Colon (tissue), 2 donors: ENCODE results near the gene CCDC70.
"Not testable (repeated sequence)": the region's sequence is repeated elsewhere in the genome, so short reads cannot be mapped to it uniquely, and the experiment has no call there.

Experiments
- FAIRE-seq: peaks from 2 replicates; lab custom pipeline; 2012; peaks lifted over from hg19 to GRCh38; lab: Jason Lieb, UNC
- donor health status: control.
- donor health status: control.

CCDC70 gene

GRCh38 chr13:51861723-51862300 is at the start of gene CCDC70:
CCDC70 (plus strand) TSS chr13:51861969; CDS start chr13:51865412, 3,443 bp downstream.
- FAIRE-seq: no peak

- FAIRE-seq: no peak
Observed at GRCh38 chr13:51814071-51814470, 47.7 kb upstream of the CCDC70 start.

GRCh38 chr13:51814825-51815650 is 46.7 kb upstream of the CCDC70 start:
- FAIRE-seq: no peak

DNA sequence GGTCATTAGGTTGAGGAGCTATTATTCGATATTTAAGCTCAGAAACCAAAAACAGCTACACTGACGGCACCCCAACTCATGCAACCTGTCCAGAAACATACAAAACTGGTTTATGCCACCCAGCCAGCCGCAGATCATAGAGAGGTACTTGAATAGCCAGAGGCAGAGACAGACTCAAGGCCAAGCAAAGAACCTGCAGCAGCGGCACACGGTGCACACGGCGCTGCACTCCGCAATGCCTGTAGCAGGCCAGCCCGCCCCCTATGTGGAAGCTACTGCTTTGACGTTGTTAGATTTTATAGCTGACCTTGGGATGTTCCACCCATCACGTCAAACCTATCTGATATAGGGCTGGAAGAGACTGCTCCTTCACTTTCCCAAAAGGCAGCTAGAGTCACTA is 45.9 kb upstream of the CCDC70 start:
- FAIRE-seq: no peak

DNA sequence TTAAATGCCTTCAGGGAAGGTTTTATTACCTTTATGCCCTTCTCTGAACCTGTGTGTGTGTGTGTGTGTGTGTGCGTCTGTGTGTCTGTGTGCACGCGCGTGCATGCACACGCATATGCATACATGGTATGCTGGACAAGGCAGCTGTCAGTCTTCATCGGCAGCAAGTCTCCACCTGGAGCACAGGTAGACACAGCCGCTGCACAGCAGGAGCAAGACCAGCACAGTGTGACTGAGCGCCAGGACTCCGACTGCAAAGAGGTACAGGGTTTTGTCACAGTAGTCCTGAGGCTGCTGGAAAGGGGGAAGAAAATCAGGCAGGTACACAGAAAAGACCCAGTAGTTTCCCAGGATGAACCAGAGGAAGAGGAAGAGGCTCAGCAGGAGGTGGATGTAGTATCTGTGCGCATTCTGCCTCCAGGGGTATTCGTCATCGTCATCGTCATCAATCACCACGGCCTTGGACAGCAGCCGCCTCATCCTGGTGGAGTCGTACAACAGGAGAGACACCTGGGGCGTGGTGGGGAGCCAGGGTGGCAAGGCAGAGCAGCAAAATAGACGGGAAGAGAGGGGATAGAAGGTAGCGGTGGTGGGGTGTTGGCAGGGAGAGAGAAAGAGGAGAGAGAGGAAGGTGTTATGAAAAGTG is 45.0 kb upstream of the CCDC70 start:
- FAIRE-seq: no peak

DNA sequence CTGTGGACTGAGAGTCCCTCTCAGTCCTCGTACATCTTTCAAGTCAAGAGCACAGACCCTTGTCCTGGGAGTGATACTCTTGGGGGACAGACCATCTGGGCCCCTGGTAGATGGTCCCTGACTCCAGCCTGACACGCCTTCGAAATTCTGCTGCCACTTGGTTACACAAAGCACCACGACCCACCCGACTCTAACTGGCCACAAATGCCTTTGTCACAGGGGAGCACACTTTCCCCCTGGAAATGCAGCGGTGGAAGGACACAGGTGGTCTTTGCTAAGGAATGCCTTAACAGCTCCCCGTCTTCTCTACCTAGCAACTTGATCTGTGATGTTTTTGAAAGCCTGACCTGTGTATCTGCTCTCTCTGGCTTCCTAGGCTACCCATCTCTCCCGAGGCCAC is 44.1 kb upstream of the CCDC70 start:
- FAIRE-seq: no peak

- FAIRE-seq: no peak
Observed at GRCh38 chr13:51818276-51818675, 43.5 kb upstream of the CCDC70 start.

GRCh38 chr13:51818781-51819511 is 42.8 kb upstream of the CCDC70 start:
- no peak for FAIRE-seq

DNA sequence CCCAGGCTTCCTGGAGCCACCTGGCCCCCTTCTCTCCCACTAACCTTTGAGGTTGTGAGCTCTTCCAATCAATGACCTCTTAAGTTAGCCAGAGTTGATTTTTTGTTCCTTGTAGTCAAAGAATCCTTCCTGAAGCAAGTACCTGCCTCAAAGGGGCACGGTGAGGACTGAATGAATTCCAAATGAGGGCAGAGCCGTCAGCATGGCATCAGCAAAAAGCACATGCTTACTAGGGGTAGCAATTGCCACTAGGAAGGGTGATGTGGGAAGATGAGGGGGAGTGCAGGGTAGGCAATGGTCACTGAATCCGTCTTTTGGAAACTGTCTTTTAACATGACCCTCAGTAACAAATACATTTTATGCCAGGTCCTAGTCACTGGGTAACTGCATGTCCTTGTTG is 42.2 kb upstream of the CCDC70 start:
- no peak for FAIRE-seq

GRCh38 chr13:51820016-51820597 is 41.7 kb upstream of the CCDC70 start:
- FAIRE-seq: no peak

DNA sequence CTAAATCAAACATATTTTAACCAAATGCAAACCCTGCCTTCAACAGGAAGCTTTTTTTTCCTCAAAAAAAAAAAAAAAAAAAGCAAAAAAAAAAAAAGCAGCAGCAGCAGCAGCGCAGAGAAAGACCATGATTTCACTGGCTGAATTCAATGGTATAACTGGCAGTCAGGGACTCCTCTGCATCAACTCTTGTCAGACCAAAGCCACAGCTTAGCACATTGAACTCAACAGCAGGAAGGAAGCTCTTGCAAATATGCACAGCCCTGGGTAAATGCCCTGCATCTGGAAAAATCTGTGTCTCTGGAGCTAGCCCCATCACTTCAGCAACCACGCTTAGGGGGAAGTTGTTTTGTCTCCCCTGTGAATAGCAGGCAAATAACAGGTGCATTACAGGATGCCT is 40.2 kb upstream of the CCDC70 start:
- no peak for FAIRE-seq

DNA sequence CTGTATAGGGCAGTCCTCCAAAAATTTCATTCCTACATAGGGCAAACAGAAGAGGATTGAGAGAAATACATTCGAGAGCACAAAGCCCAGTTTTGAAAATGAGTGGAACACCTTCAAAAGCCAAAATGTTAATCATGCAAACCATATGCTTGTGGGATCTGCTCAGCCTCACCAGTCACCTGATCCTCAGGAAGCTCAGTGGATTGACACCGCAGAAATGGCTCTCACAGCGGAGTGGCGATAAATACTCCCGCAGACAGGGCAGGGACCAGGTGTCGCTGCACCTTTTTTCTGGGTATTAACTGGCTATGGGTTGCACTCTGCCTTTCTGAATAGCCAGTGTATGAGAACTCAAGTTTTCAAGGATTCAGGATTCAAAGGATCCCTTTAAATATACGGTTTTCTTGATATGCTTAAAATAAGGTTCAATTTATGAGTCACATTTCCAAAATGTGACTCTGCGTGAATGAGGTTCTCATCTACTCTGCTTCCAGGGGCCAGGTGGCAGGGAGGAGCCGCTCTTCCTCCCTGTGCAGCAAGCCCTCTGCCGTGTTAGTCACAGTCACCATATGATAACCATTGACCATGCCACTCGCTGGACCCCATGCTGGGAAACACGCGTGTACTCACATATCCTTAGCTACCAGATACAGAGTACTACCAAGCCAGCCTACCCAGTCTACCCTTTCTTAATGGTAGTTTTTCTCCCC is 39.5 kb upstream of the CCDC70 start:
- no peak for FAIRE-seq

DNA sequence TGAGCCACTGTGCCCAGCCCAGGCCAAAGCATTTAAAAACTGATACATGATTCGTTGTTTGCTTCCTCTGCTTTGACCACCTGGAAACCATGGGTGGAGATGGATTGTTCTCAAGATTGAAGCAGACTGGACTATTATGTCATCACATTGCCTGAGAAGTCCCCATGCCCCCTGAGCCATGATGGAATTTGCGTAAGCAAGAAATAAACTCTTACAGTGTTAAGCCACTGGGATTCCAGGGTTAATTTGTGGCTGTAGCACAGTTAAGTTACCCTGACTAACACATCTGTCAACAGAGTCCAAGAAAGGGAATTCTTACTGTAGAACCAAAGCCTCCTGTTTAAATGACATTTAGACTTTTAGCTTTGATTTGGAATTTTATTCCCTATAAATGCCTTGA is 38.4 kb upstream of the CCDC70 start:
- FAIRE-seq: no peak

DNA sequence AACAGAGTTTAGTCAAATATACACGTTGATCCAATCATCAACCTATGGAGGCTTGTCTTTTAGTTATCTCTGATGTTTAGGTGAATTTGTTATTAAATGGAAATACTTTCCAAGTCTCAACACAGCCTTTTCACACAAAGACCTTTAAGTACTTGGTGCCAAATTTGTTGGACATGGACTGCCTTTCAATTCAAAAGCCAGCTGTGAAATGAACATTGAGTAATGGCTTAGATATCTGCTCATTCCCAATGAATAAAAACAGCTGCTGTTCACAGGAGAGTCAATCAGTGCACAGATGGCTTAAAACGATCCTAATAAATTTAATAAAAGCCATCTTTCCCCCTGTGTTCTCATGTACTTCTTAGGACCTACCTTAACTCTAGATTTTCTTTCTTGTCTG is 37.9 kb upstream of the CCDC70 start:
- FAIRE-seq: no peak

GRCh38 chr13:51824712-51825111 is 37.1 kb upstream of the CCDC70 start:
- FAIRE-seq: not testable (repeated sequence)

GRCh38 chr13:51825165-51825592 is 36.6 kb upstream of the CCDC70 start:
- FAIRE-seq: no peak

- FAIRE-seq: no peak
Observed at GRCh38 chr13:51825681-51826254, 36.0 kb upstream of the CCDC70 start.

DNA sequence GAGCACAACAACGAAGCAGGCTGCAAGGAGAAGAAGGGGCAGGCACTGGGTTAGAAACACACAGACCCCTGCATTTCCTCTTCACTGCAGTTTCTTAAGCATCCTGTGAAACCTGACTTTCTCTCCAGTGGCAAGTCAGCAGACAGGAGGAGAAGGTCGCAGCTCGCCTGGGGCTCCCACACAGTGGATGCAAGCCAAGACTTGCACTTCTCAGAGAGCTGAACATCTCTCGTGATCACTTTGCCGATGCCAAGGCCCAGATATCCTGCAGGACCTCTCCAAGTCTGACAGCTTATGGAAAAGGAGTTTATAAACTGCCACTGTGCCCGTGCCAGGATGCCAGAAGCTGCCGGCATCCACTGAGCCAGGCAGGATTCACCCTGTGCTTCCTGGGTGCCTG is 35.2 kb upstream of the CCDC70 start:
- FAIRE-seq: no peak

DNA sequence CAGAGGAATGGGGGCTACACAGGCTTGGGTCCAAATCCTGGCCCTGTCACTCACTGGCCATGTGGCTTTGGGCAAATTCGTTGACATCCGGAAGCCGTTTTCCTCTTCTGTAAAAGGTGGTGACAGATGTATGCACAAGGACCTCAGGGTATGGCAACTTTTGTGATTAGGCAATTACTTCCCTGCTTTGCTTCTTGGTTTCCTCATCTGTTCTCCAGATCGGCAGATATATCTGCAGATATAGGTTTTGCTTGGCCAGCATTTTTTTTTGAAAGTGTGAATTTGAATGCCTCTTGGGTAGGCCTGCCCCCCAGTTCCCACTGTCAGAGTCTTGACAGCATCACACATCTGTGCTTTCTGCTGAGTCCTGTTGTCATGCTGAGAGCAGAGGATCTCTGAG is 34.5 kb upstream of the CCDC70 start:
- no peak for FAIRE-seq

DNA sequence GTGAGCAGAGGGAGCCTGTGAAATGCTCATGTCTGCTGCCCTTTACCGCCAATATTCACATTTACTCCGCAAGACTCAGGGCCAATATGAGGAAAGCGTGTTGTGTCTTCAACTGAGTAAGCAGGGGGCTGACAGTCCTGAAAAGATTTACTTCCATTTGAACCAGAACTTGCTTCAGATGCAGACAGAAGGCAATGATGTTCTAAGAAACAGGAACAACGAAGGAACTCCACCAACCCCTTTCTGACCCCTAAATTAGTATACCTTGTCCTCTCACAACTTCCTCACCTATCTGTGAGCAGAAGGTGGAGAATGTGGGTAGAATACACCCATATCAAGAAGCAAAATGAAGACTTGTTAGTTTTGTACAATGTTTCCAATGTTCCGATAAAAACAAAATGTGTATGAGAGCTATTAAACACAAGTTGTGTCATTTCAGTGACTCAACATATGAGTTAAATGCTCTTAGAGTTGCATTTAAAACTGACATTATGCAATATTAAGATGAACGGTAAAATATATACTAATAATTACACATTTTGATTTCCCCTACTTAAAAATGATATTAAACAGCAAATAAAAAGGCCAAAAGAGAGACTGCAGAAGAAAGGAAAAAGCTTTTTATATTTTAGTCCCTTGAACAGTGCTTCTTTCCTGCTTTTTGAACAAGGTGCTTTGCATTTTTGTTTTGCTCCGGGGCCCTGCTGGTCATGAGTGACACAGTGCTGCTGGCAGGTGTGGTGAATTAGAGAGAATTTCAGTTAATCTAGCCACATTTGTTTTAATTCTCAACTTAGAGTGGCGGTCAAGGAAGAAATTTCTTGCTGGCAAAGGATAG is 32.8 kb upstream of the CCDC70 start:
- no peak for FAIRE-seq

- FAIRE-seq: no peak
Observed at GRCh38 chr13:51829568-51829899, 32.2 kb upstream of the CCDC70 start.
